CD4-positive, alpha-beta T cell (primary cell): ENCODE results near the gene CERT1. TPM values are rescaled to one million over a fixed set of nuclear protein-coding genes. Genes with fewer than 3 reads are reported as not detected.

Experiments
- ATAC-seq: fragments of 200-7000 bp; cut with Tn5 transposase; one replicate; pipeline ENCODE4 v1.10.0; 2022; ENCODE audit warnings: mild to moderate bottlenecking; ENCODE audit not compliant: poor library complexity
- CTCF ChIA-PET: fragments of 350-600 bp; sonication (Branson Sonifier 250); formaldehyde crosslinking; loops from one replicate; lab custom pipeline; 2021; ENCODE audit warnings: antibody characterized with exemption, inconsistent platforms; lab: Charles Lee
- POLR2A ChIA-PET: fragments of 350-600 bp; sonication (Branson Sonifier 250); formaldehyde crosslinking; loops from one replicate; lab custom pipeline; 2021; ENCODE audit warnings: antibody characterized with exemption, inconsistent platforms; lab: Charles Lee
- DNase-seq, 14 experiments: peaks; one replicate each; pipeline ENCODE4 v3.0.0-alpha.2; 2013 to 2020; ENCODE audit warnings: mixed read lengths in 2 of 14
- H3K27ac ChIP-seq, 2 donors: one replicate each; pipeline versions ENCODE4 v1.5.1 to v1.7.0; 2013; ENCODE audit warnings: low read length in 2 of 2, low read depth in 1 of 2, mild to moderate bottlenecking in 1 of 2
- H3K27me3 ChIP-seq, 2 experiments: 1 replicate in 1 of 2; 2 replicates in 1 of 2; pipeline versions ENCODE4 v1.6.1 to v1.7.0; 2013; ENCODE audit warnings: low read length in 2 of 2, control low read depth in 1 of 2, mild to moderate bottlenecking in 1 of 2, moderate library complexity in 1 of 2; ENCODE audit not compliant: insufficient read depth in 2 of 2, control insufficient read depth in 1 of 2
- H3K36me3 ChIP-seq: one replicate; pipeline ENCODE4 v1.6.1; 2013; ENCODE audit warnings: low read length, control low read depth; ENCODE audit not compliant: insufficient read depth
- H3K4me1 ChIP-seq: one replicate; pipeline ENCODE4 v1.6.1; 2013; ENCODE audit warnings: low read length, control low read depth; ENCODE audit not compliant: insufficient read depth
- H3K4me3 ChIP-seq: one replicate; pipeline ENCODE4 v1.5.1; 2013; ENCODE audit warnings: mild to moderate bottlenecking, low read length, moderate library complexity
- H3K9me3 ChIP-seq, 2 experiments: 1 replicate in 1 of 2; 2 replicates in 1 of 2; pipeline versions ENCODE4 v1.6.1 to v1.7.0; 2013; ENCODE audit warnings: low read length in 2 of 2, mild to moderate bottlenecking in 2 of 2, control low read depth in 1 of 2, moderate library complexity in 1 of 2; ENCODE audit not compliant: control insufficient read depth in 1 of 2, insufficient read depth in 1 of 2
- H3K27ac Mint-ChIP-seq: one replicate; pipeline ENCODE4 v1.8.0; 2020; ENCODE audit warnings: mixed read lengths
- H3K27me3 Mint-ChIP-seq: one replicate; pipeline ENCODE4 v1.8.0; 2021; ENCODE audit warnings: mixed read lengths
- H3K36me3 Mint-ChIP-seq: one replicate; pipeline ENCODE4 v1.8.0; 2021; ENCODE audit warnings: low read depth, mixed read lengths
- H3K4me1 Mint-ChIP-seq: one replicate; pipeline ENCODE4 v1.8.0; 2021; ENCODE audit warnings: low read depth, mixed read lengths
- H3K4me3 Mint-ChIP-seq: one replicate; pipeline ENCODE4 v1.8.0; 2020; ENCODE audit warnings: mild to moderate bottlenecking, mixed read lengths
- H3K9me3 Mint-ChIP-seq: one replicate; pipeline ENCODE4 v1.8.0; 2020; ENCODE audit warnings: mixed read lengths
- intact Hi-C, 2 experiments: fragments of 100-400 bp; cut with DNase I in 1 of 2; cut with micrococcal nuclease in 1 of 2; formaldehyde crosslinking; loops; one replicate each; pipeline versions ENCODE4 v1.15.1 to v1.9.0; 2023 to 2025; cut with DNase I, micrococcal nuclease
- total RNA-seq, 174 experiments: library from RNA in 2 of 174; stranded (reverse) in 2 of 174; gene quantifications; one replicate each; pipeline ENCODE4 v1.2.3 and lab custom pipeline; 2021 to 2026
- TF ChIP-seq, protein P1 (sequence below): fragments of 200-600 bp; IDR thresholded peaks from one replicate; pipeline ENCODE4 v1.8.0; 2022; ENCODE audit warnings: antibody characterized with exemption, mild to moderate bottlenecking

Gene CERT1
- total RNA-seq, 2 experiments from 2014 or later: 26.5 to 28.7 TPM

DNA sequence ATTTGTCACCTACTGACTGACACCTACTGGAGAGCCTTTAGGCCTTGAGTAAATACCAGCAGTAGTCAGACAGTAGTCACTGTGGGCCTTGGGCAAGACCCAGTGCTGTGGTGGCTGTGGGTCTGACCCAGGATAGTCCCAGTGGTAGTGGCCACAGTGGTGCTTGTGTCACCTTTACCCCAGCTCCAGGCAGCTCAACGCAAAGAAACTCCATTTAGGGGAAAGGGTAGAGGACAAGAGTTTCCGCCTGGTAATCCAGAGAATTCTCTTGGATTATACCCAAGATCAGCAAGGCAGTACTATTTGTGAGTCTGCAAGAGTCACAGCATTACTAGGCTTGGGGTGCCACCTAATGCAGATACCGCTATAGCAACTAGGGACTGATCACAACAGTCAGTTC is 28.9 kb downstream of the CERT1 start:
- CTCF ChIA-PET: no interaction called here
- H3K36me3 Mint-ChIP-seq: peaks cover 66% of the 10 kb centered on the region
- DNase-seq: no peak

DNA sequence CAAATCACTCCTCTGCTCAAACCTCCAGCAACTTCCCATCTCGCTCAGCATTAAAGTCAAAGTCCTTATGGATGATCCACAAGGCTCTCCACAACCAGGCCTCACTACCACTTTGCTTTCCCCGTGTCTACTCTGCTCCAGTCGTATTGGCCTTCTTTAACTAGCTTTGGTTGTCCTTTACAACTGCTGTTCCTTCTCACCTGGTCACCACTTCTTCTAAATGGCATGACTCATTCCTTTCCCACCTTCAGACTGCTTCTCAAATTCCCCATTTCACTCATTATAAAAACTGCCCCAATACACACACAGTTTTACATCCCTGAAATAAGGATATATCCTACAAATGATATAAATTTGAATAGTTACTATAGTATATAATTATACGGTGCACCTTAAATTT is 30.4 kb downstream of the CERT1 start:
- no peaks in the 10 kb centered on the region for H3K27me3 ChIP-seq
- H3K27ac Mint-ChIP-seq: no peak overlapping the region
- no peaks in the 10 kb centered on the region for H3K4me1 ChIP-seq
- no peak overlapping the region for H3K27ac ChIP-seq
- H3K9me3 Mint-ChIP-seq: peaks cover 13% of the 10 kb centered on the region
- no peaks in the 10 kb centered on the region for H3K9me3 ChIP-seq
- intact Hi-C loops: no loop called here
- H3K36me3 Mint-ChIP-seq: peaks cover 63% of the 10 kb centered on the region
- H3K4me3 ChIP-seq: no peak overlapping the region
- H3K36me3 ChIP-seq: no peaks in the 10 kb centered on the region
- DNase-seq (no peak), ATAC-seq (no peak)
- ChIA-PET CTCF (no interaction called here), POLR2A (no interaction called here)
- H3K4me1 Mint-ChIP-seq: peaks cover 71% of the 10 kb centered on the region
- TF ChIP-seq, protein P1, sequence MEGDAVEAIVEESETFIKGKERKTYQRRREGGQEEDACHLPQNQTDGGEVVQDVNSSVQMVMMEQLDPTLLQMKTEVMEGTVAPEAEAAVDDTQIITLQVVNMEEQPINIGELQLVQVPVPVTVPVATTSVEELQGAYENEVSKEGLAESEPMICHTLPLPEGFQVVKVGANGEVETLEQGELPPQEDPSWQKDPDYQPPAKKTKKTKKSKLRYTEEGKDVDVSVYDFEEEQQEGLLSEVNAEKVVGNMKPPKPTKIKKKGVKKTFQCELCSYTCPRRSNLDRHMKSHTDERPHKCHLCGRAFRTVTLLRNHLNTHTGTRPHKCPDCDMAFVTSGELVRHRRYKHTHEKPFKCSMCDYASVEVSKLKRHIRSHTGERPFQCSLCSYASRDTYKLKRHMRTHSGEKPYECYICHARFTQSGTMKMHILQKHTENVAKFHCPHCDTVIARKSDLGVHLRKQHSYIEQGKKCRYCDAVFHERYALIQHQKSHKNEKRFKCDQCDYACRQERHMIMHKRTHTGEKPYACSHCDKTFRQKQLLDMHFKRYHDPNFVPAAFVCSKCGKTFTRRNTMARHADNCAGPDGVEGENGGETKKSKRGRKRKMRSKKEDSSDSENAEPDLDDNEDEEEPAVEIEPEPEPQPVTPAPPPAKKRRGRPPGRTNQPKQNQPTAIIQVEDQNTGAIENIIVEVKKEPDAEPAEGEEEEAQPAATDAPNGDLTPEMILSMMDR: no peak
- H3K27me3 Mint-ChIP-seq: no peaks in the 10 kb centered on the region
- H3K4me3 Mint-ChIP-seq: no peak overlapping the region

More for the DNA sequence above, 28.9 kb downstream of the CERT1 start:
- H3K4me1 Mint-ChIP-seq: peaks cover 72% of the 10 kb centered on the region
- Histone ChIP-seq H3K4me1 (no peaks in the 10 kb centered on the region), H3K27me3 (no peaks in the 10 kb centered on the region), H3K36me3 (no peaks in the 10 kb centered on the region), H3K4me3 (no peak overlapping the region), H3K9me3 (peaks cover 0 to 1% of the 10 kb centered on the region in 2 experiments), H3K27ac (no peak overlapping the region)
- H3K27me3 Mint-ChIP-seq: no peaks in the 10 kb centered on the region
- ATAC-seq: no peak
- peaks cover 21% of the 10 kb centered on the region for H3K9me3 Mint-ChIP-seq
- TF ChIP-seq, protein P1: no peak
- no peak overlapping the region for H3K4me3 Mint-ChIP-seq
- intact Hi-C loops: no loop called here
- no peak overlapping the region for H3K27ac Mint-ChIP-seq
- POLR2A ChIA-PET: no interaction called here

DNA sequence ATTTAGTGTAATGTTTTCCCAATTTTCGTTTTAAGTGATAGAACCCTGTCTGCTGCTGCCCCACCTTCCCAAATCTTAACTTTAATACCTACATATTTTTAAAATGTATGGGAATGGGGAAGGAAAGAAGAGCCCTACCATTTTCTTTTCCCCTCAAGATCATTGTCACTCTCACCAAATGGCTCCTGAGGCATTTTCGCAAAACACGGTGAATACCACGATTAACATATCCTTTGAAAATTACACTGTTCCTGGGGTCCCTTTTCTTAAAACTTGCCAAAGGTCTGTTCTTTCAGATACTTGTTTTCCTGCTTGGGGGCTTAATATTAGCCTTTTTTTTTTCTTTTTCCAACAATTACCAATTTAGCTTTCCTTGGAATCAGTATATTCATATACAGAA is 36.1 kb downstream of the CERT1 start:
- POLR2A ChIA-PET: no interaction called here
- H3K4me1 ChIP-seq: no peaks in the 10 kb centered on the region
- no peaks in the 10 kb centered on the region for H3K27me3 ChIP-seq
- no peak overlapping the region for H3K27ac Mint-ChIP-seq
- peaks cover 8% of the 10 kb centered on the region for H3K9me3 Mint-ChIP-seq
- peaks cover 3% of the 10 kb centered on the region for H3K36me3 ChIP-seq
- peaks cover 30% of the 10 kb centered on the region for H3K4me1 Mint-ChIP-seq
- no peak overlapping the region for H3K27ac ChIP-seq
- H3K27me3 Mint-ChIP-seq: no peaks in the 10 kb centered on the region
- H3K36me3 Mint-ChIP-seq: peaks cover 62% of the 10 kb centered on the region
- H3K4me3 Mint-ChIP-seq: no peak overlapping the region
- no peak overlapping the region for H3K4me3 ChIP-seq
- TF ChIP-seq, protein P1: no peak
- no peak for DNase-seq
- intact Hi-C loops: no loop called here
- H3K9me3 ChIP-seq: peaks cover 4 to 8% of the 10 kb centered on the region in 2 experiments
- no peak for ATAC-seq
- CTCF ChIA-PET: no interaction called here
